ENCODE results near the gene SEC31B. TPM values are rescaled to one million over a fixed set of nuclear protein-coding genes. Genes with fewer than 3 reads are reported as not detected.

SEC31B gene
- total and polyA plus RNA-seq, 9 of the 15 experiments (the other 6 are each of a cell fraction or from before 2014, with no cell fraction given): 0.91 to 7.0 (median 2.4) TPM

- TF ChIP-seq AFF1 (IDR thresholded peaks at IDR 0.05; ENCODE audit: low read depth in 1 of 2, partially characterized antibody in 2 of 2) (no peak), EP300 (IDR thresholded peaks at IDR 0.05; ENCODE audit: low read length) (no peak), HMG20B (CRISPR knock-in tag; IDR thresholded peaks at IDR 0.05) (no peak), MBD1 (CRISPR knock-in tag; IDR thresholded peaks at IDR 0.05) (no peak), SREBF1 (IDR thresholded peaks at IDR 0.05; ENCODE audit: borderline replicate concordance, low read depth, low read length) (no peak), ELF1 (tag; IDR thresholded peaks at IDR 0.05) (peak; percentile 45), HNRNPLL (IDR thresholded peaks at IDR 0.05; ENCODE audit: low read depth, low read length, poor library complexity, severe bottlenecking) (no peak), HINFP (tag; conservative IDR thresholded peaks at IDR 0.05; ENCODE audit: low read depth) (no peak), ZHX1 (conservative IDR thresholded peaks at IDR 0.05; ENCODE audit: low read length) (no peak), GABPB1 (CRISPR knock-in tag; IDR thresholded peaks at IDR 0.05) (0 out of 2 replicates have a peak, but pooled peaks have one; percentile 20), STAG1 (CRISPR knock-in tag; IDR thresholded peaks at IDR 0.05; ENCODE audit: borderline replicate concordance) (peak; percentile 58; the same call in 1 of the 2 replicates), IRF9 (tag; IDR thresholded peaks at IDR 0.05) (no peak), MAX (CRISPR knock-in tag; IDR thresholded peaks at IDR 0.05) (peak; percentile 77), SMARCB1 (IDR thresholded peaks at IDR 0.05; ENCODE audit: insufficient read length, low read depth) (no peak)
Measured at GRCh38 chr10:100562008-100562672, 42.5 kb upstream of the SEC31B start (continued).
